BJ (cell line): Measurements from ENCODE around the gene TMEM60. TPM values are rescaled to one million over a fixed set of nuclear protein-coding genes. Genes with fewer than 3 reads are reported as not detected.
"Not testable (repeated sequence)": the region's sequence is repeated elsewhere in the genome, so short reads cannot be mapped to it uniquely, and the experiment has no call there.

Source experiments
- CTCF ChIA-PET: fragments of 350-600 bp; formaldehyde crosslinking; extraction: SDS; loops from one replicate; lab custom pipeline; 2021; ENCODE audit warnings: antibody characterized with exemption, inconsistent platforms; lab: Yijun Ruan, JAX
- POLR2A ChIA-PET: fragments of 300-600 bp; sonication (Branson Sonifier 250); formaldehyde crosslinking; extraction: SDS; loops from one replicate; lab custom pipeline; 2021; ENCODE audit warnings: antibody characterized with exemption; lab: Charles Lee
- DNase-seq: peaks from one replicate; pipeline ENCODE4 v3.0.0-alpha.2; 2011; ENCODE audit warnings: low read depth
- H3K27me3 ChIP-seq: 2 replicates; pipeline ENCODE4 v1.6.0; 2011; ENCODE audit warnings: low read length; ENCODE audit not compliant: control insufficient read depth, insufficient read depth
- H3K36me3 ChIP-seq: 2 replicates; pipeline ENCODE4 v1.5.1; 2011; ENCODE audit warnings: low read length; ENCODE audit not compliant: control insufficient read depth, insufficient read depth
- H3K4me3 ChIP-seq: 2 replicates; pipeline ENCODE4 v1.5.1; 2011; ENCODE audit warnings: low read depth, mild to moderate bottlenecking, control low read depth, low read length
- polyA plus RNA-seq: library from polyadenylated mRNA; depleted of rRNA; stranded (reverse); fragments of >200 nt; gene quantifications from 2 replicates; pipeline ENCODE4 v1.2.3, GENCODE V29; 2011
- TF ChIP-seq, protein P1 (sequence below): IDR thresholded peaks from 2 replicates; pipeline ENCODE4 v1.5.1; 2011; ENCODE audit warnings: low read depth, mild to moderate bottlenecking, control low read depth, inconsistent platforms, low read length, moderate library complexity; ENCODE audit not compliant: insufficient read depth

The TMEM60 gene
- polyA plus RNA-seq, 1 experiment = 17.9 TPM

DNA sequence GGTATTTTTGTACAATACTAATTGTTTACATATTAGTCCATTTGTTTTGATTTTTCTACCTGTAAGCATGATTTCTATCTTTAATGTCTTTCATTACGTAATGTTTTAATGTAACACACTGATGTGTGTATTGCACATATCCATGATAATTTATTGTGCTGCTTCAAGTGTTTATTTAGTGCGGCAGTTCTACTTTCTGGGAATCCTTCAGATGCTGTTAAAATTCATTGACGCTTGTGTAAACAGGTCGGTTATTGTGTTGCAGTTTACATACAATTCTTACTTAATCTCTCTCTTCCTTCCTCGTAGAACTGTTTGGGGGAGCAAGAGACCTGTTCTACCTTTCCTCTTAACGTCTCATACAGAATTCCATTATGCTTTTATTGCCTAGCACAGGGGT, 6.9 kb downstream of the TMEM60 start:
- CTCF ChIA-PET = no interaction called here
- Histone ChIP-seq H3K4me3 (no peak overlapping the region), H3K36me3 (no peaks in the 10 kb centered on the region), H3K27me3 (no peaks in the 10 kb centered on the region)
- no peak for DNase-seq
- TF ChIP-seq, protein P1, sequence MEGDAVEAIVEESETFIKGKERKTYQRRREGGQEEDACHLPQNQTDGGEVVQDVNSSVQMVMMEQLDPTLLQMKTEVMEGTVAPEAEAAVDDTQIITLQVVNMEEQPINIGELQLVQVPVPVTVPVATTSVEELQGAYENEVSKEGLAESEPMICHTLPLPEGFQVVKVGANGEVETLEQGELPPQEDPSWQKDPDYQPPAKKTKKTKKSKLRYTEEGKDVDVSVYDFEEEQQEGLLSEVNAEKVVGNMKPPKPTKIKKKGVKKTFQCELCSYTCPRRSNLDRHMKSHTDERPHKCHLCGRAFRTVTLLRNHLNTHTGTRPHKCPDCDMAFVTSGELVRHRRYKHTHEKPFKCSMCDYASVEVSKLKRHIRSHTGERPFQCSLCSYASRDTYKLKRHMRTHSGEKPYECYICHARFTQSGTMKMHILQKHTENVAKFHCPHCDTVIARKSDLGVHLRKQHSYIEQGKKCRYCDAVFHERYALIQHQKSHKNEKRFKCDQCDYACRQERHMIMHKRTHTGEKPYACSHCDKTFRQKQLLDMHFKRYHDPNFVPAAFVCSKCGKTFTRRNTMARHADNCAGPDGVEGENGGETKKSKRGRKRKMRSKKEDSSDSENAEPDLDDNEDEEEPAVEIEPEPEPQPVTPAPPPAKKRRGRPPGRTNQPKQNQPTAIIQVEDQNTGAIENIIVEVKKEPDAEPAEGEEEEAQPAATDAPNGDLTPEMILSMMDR = no peak
- POLR2A ChIA-PET = no interaction called here

DNA sequence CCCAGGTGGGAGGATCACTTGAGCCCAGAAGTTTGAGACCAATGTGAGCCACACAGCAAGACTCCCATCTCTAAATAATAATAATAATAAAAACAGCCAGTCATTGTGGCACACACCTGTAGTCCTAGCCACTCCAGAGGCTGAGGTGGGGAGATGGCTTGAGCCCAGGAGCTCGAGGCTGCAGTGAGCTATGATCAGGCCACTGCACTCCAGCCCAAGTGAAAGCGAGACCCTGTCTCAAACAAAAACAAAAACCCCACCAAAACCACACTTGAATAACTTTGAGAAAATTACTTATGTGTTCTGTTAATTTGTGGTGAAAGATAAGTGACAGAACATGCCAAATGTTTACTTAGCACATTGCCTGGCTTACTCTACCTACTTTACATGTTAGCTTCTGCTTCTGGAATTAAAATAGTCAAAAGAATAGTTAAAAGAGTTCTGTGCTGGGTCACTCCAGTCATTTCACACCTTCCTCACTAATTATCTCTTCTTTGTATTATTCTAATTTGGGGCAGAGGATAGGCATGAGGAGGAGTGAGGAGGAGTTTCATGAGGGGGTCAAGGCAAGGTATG, 9.8 kb downstream of the TMEM60 start:
- ChIA-PET CTCF (interaction anchor here (1.2 kb wide), 1 partner anchor 34 kb away, joined by 3 read pairs; no protein-coding TSS in a partner anchor), POLR2A (no interaction called here)
- TF ChIP-seq, protein P1 = no peak
- H3K4me3 ChIP-seq = no peak overlapping the region
- no peak for DNase-seq
- H3K36me3 ChIP-seq = no peaks in the 10 kb centered on the region
- H3K27me3 ChIP-seq = no peaks in the 10 kb centered on the region

DNA sequence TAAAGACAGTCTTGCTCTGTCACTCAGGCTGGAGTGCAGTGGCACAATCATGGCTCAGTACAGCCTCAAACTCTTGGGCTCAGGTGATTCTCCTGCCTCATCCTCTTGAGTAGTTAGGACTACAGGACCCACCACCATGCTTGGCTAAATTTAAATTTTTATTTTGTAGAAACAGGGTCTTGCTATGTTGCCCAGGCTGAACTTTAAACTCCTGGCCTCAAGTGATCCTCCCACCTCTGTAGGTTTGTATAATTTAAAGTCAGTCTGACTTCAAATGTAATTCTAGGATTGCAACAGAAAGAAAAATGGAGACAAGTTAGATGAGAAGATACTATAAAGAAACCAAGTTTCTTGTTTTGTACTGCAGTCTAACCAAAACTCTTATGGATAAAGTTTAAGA, 11.5 kb downstream of the TMEM60 start:
- Histone ChIP-seq H3K36me3 (no peaks in the 10 kb centered on the region), H3K27me3 (no peaks in the 10 kb centered on the region), H3K4me3 (no peak overlapping the region)
- ChIA-PET POLR2A (interaction anchor here (0.8 kb wide), 1 partner anchor 16 kb away, joined by 3 read pairs; no protein-coding TSS in a partner anchor), CTCF (interaction anchor here (1.5 kb wide), 1 partner anchor 11 kb away, joined by 5 read pairs; the partner anchor contains the start of genes PHTF2 and TMEM60)
- DNase-seq = no peak
- TF ChIP-seq, protein P1 = no peak

DNA sequence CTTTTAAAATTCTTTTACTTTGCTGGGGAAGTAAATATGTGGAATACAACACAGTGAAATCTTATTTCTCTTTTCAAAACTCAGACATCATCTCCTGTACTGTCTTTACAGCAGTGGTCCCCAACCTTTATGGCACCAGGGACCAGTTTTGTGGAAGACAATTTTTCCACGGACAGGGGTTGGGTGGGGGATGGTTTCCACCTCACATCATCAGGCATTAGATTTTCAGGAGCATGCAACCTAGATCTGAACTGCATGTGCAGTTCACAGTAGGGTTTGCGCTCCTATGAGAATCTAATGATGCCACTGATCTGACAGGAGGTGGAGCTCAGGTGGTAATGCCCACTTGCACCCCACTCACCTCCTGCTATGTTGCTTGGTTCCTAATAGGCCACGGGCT, 12.2 kb downstream of the TMEM60 start:
- POLR2A ChIA-PET = interaction anchor here (0.8 kb wide), 1 partner anchor 17 kb away, joined by 3 read pairs; no protein-coding TSS in a partner anchor
- CTCF ChIA-PET = interaction anchor here (1.5 kb wide), 1 partner anchor 12 kb away, joined by 5 read pairs; the partner anchor contains the start of genes PHTF2 and TMEM60

DNA sequence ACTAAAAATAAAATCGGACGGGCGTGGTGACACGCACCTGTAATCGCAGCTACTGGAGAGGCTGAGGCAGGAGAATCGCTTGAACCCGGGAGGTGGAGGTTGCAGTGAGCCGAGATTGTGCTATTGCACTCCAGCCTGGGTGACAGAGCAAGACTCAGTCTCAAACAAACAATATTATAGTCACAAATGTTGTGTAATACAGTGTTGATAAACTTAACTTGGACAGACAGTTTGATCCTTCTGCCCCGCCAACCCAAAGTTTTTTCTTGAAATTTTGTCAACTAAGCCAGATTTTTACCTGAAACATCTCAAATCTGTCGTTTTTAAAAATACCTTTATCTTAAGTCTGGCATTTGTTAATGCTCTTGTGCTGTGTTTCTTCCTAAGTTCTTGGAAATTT, 13.8 kb downstream of the TMEM60 start:
- CTCF ChIA-PET, H3K4me3 ChIP-seq, DNase-seq, POLR2A ChIA-PET, H3K27me3 ChIP-seq, H3K36me3 ChIP-seq: not testable (repeated sequence)

More for the DNA sequence above, 12.2 kb downstream of the TMEM60 start:
- no peak overlapping the region for H3K4me3 ChIP-seq
- H3K27me3 ChIP-seq = no peaks in the 10 kb centered on the region
- H3K36me3 ChIP-seq = no peaks in the 10 kb centered on the region
- no peak for DNase-seq
- TF ChIP-seq, protein P1 = no peak
